Keratinocyte (primary cell): ENCODE measurements around the gene THSD7B. TPM values are rescaled to one million over a fixed set of nuclear protein-coding genes. Genes with fewer than 3 reads are reported as not detected.

Experiments used
- DNase-seq: peaks from one replicate; pipeline ENCODE4 v3.0.0-alpha.2; 2011; ENCODE audit warnings: low read depth, missing footprints, low spot score
- FAIRE-seq: peaks from 2 replicates; lab custom pipeline; 2011; peaks lifted over from hg19 to GRCh38; lab: Jason Lieb, UNC
- H2AFZ ChIP-seq: 2 replicates; pipeline ENCODE4 v1.6.0; 2012; ENCODE audit warnings: low read length, control low read depth, inconsistent platforms; ENCODE audit not compliant: control insufficient read depth
- H3K27ac ChIP-seq: 2 replicates; pipeline ENCODE4 v1.5.1; 2011; ENCODE audit warnings: low read length; ENCODE audit not compliant: control insufficient read depth, insufficient read depth
- H3K27me3 ChIP-seq: 3 replicates; pipeline ENCODE4 v1.6.0; 2011; ENCODE audit warnings: low read length; ENCODE audit not compliant: control insufficient read depth, insufficient read depth; ENCODE audit errors: extremely low read depth
- H3K36me3 ChIP-seq, 2 experiments: 2 replicates in 1 of 2; 3 replicates in 1 of 2; pipeline ENCODE4 v1.5.1; 2011; ENCODE audit warnings: low read length in 2 of 2, mild to moderate bottlenecking in 1 of 2; ENCODE audit not compliant: control insufficient read depth in 2 of 2, insufficient read depth in 2 of 2; ENCODE audit errors: extremely low read depth in 1 of 2
- H3K4me1 ChIP-seq: 3 replicates; pipeline ENCODE4 v1.5.1; 2011; ENCODE audit warnings: low read length; ENCODE audit not compliant: control insufficient read depth, insufficient read depth; ENCODE audit errors: extremely low read depth
- H3K4me2 ChIP-seq: 3 replicates; pipeline ENCODE4 v1.6.0; 2011; ENCODE audit warnings: low read depth, low read length; ENCODE audit not compliant: control insufficient read depth, insufficient read depth; ENCODE audit errors: extremely low read depth
- H3K4me3 ChIP-seq, 3 experiments: fragments of 200-600 bp in 1 of 3; sonication (generic) in 1 of 3; 2 replicates in 2 of 3; 3 replicates in 1 of 3; pipeline ENCODE4 v1.5.1; 2011 to 2016; ENCODE audit warnings: low read length in 3 of 3, mild to moderate bottlenecking in 3 of 3, control low read depth in 2 of 3, inconsistent platforms in 1 of 3, low read depth in 1 of 3, mixed read lengths in 1 of 3, mixed run types in 1 of 3, moderate library complexity in 1 of 3; ENCODE audit not compliant: control insufficient read depth in 2 of 3, insufficient read depth in 2 of 3; ENCODE audit errors: extremely low read depth in 1 of 3
- H3K79me2 ChIP-seq: 2 replicates; pipeline ENCODE4 v1.6.0; 2012; ENCODE audit warnings: low read length; ENCODE audit not compliant: control insufficient read depth, insufficient read depth
- H3K9ac ChIP-seq: 3 replicates; pipeline ENCODE4 v1.6.0; 2011; ENCODE audit warnings: low read length; ENCODE audit not compliant: control insufficient read depth, insufficient read depth; ENCODE audit errors: extremely low read depth
- H3K9me1 ChIP-seq: 3 replicates; pipeline ENCODE4 v1.6.0; 2011; ENCODE audit warnings: low read length; ENCODE audit not compliant: control insufficient read depth, insufficient read depth; ENCODE audit errors: extremely low read depth
- H3K9me3 ChIP-seq: 2 replicates; pipeline ENCODE4 v1.5.1; 2012; ENCODE audit warnings: low read depth, low read length; ENCODE audit not compliant: control insufficient read depth
- H4K20me1 ChIP-seq: 3 replicates; pipeline ENCODE4 v1.6.0; 2011; ENCODE audit warnings: low read length; ENCODE audit not compliant: control insufficient read depth, insufficient read depth; ENCODE audit errors: extremely low read depth
- CTCF ChIP-seq, 3 experiments: IDR thresholded peaks in 1 of 3; conservative IDR thresholded peaks in 1 of 3; optimal IDR thresholded peaks in 1 of 3; 2 replicates in 2 of 3; 3 replicates in 1 of 3; pipeline versions ENCODE3 to v1.5.1; 2011; ENCODE audit warnings: low read length in 3 of 3, mild to moderate bottlenecking in 3 of 3, moderate library complexity in 2 of 3, control low read depth in 1 of 3, inconsistent platforms in 1 of 3; ENCODE audit not compliant: insufficient read depth in 2 of 3; ENCODE audit errors: extremely low read depth in 1 of 3
- EZH2 ChIP-seq: IDR thresholded peaks from one replicate; pipeline ENCODE4 v1.6.1; 2012; ENCODE audit warnings: inconsistent platforms, mild to moderate bottlenecking, low read length, moderate library complexity
- dilution Hi-C: fragments of 300-500 bp; cut with MboI; formaldehyde crosslinking; loops from one replicate; pipeline ENCODE4 v1.7.0; 2020; ENCODE audit warnings: low sequenced_read_pairs; ENCODE audit not compliant: extremely low pct_ligation_motif_present
- polyA plus RNA-seq, 5 experiments: library from polyadenylated mRNA; depleted of rRNA in 3 of 5; stranded (reverse) in 3 of 5; stranded (forward) in 1 of 5; unstranded in 1 of 5; fragments of >200 nt; gene quantifications; 1 replicate in 1 of 5; 2 replicates in 3 of 5; 3 replicates in 1 of 5; pipeline versions ENCODE4 v1.2.1 to v1.2.3, GENCODE V29; 2011 to 2012; ENCODE audit warnings: missing spikeins in 2 of 5, low read depth in 1 of 5, low replicate concordance in 1 of 5

The THSD7B gene
- polyA plus RNA-seq, 1 donor (not counting 4 experiments of a cell fraction or from before 2014, with no cell fraction given): 0.04 TPM

- Histone ChIP-seq H3K27me3 (no peaks in the 10 kb centered on the region), H4K20me1 (no peaks in the 10 kb centered on the region), H2AFZ (no peak overlapping the region), H3K4me3 (no peak overlapping the region), H3K4me1 (no peaks in the 10 kb centered on the region), H3K9me3 (no peaks in the 10 kb centered on the region), H3K9ac (no peak overlapping the region), H3K4me2 (no peak overlapping the region), H3K9me1 (no peaks in the 10 kb centered on the region), H3K36me3 (no peaks in the 10 kb centered on the region), H3K27ac (no peak overlapping the region), H3K79me2 (no peaks in the 10 kb centered on the region)
- FAIRE-seq: no peak
- dilution Hi-C loops: no loop called here
- no peak for TF ChIP-seq EZH2
- TF ChIP-seq CTCF (optimal IDR thresholded peaks at IDR 0.05 in 1 of 3, IDR thresholded peaks at IDR 0.05 in 1 of 3, conservative IDR thresholded peaks at IDR 0.05 in 1 of 3; ENCODE audit: extremely low read depth in 1 of 3, insufficient read depth in 2 of 3, low read length in 3 of 3): no peak
- no peak for DNase-seq
These were observed 284.2 kb downstream of the THSD7B start for GRCh38 chr2:137049518-137049917.

GRCh38 chr2:137050949-137051348 lies 285.6 kb downstream of the THSD7B start:
- dilution Hi-C loops: no loop called here

More at GRCh38 chr2:137050949-137051348, 285.6 kb downstream of the THSD7B start:
- Histone ChIP-seq H3K4me3 (no peak overlapping the region), H3K9ac (no peak overlapping the region), H2AFZ (no peak overlapping the region), H3K27me3 (no peaks in the 10 kb centered on the region), H3K79me2 (no peaks in the 10 kb centered on the region), H3K9me1 (no peaks in the 10 kb centered on the region), H3K9me3 (no peaks in the 10 kb centered on the region), H3K27ac (no peak overlapping the region), H3K36me3 (no peaks in the 10 kb centered on the region), H4K20me1 (no peaks in the 10 kb centered on the region), H3K4me2 (no peak overlapping the region), H3K4me1 (no peaks in the 10 kb centered on the region)
- no peak for TF ChIP-seq EZH2
- TF ChIP-seq CTCF (optimal IDR thresholded peaks at IDR 0.05 in 1 of 3, IDR thresholded peaks at IDR 0.05 in 1 of 3, conservative IDR thresholded peaks at IDR 0.05 in 1 of 3; ENCODE audit: extremely low read depth in 1 of 3, insufficient read depth in 2 of 3, low read length in 3 of 3): peak in 2 of 3 experiments; percentile 17 to 35
- no peak for FAIRE-seq
- no peak for DNase-seq
